ENCODE data around the gene MCC. TPM values are rescaled to one million over a fixed set of nuclear protein-coding genes. Genes with fewer than 3 reads are reported as not detected.

MCC gene
- total RNA-seq, 1 experiment from 2014 or later, result 7.6 TPM

DNA sequence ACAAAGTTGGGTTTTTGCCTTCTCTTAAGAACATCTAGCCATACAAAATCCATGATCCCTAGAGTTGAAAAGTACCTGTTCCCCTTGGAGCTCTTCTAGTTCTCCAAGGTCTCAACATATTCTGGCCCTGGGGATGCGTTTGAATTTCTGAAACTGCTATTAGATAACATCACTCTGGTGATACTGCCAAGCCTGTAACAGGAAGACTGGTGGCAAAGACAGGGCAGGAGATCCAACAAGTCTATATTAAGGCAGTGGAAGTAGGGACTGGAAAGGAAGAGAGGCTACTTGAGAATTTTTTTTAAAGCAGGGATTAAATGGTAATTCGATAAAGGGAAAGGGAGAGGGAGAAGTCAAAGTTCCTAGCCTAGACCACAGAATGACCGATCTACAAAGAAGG, 264.9 kb downstream of the MCC start:
- Histone ChIP-seq H4K20me1 (ENCODE audit: control insufficient read depth, insufficient read depth, insufficient read length) (no peaks in the 10 kb centered on the region), H3K79me1 (ENCODE audit: insufficient read depth, low read depth, low read length, poor library complexity, severe bottlenecking) (no peaks in the 10 kb centered on the region), H2BK15ac (ENCODE audit: low read depth, low read length) (no peak overlapping the region), H3K4me2 (ENCODE audit: insufficient read depth, insufficient read length, low read length) (no peak overlapping the region), H2BK120ac (ENCODE audit: low read depth, low read length, poor library complexity, severe bottlenecking) (no peak overlapping the region), H3K23ac (ENCODE audit: insufficient read length, low read depth, low read length) (no peak overlapping the region), H2BK12ac (ENCODE audit: insufficient read length, low read depth, low read length) (no peak overlapping the region), H3K4me1 (ENCODE audit: insufficient read depth, low read length) (peaks cover 12% of the 10 kb centered on the region; the same call in 1 of the 2 replicates), H2BK5ac (ENCODE audit: insufficient read length, low read length) (no peak overlapping the region), H3K9me3 (ENCODE audit: control insufficient read depth, low read depth, low read length) (no peaks in the 10 kb centered on the region), H2BK20ac (ENCODE audit: low read depth, low read length, poor library complexity, severe bottlenecking) (no peak overlapping the region), H2AFZ (ENCODE audit: low read length) (no peak overlapping the region), H3K9ac (ENCODE audit: extremely low read depth, insufficient read length, low read length) (no peak overlapping the region), H3K27ac (ENCODE audit: insufficient read length, low read depth, low read length) (no peak overlapping the region), H4K5ac (ENCODE audit: insufficient read length, low read depth, low read length) (no peak overlapping the region), H3K4ac (ENCODE audit: low read depth, low read length) (no peak overlapping the region), H3T11ph (ENCODE audit: low read length) (no peak overlapping the region), H3K79me2 (ENCODE audit: insufficient read depth, low read length) (no peaks in the 10 kb centered on the region), H2AK5ac (ENCODE audit: insufficient read length, low read length) (no peak overlapping the region), H4K91ac (ENCODE audit: insufficient read length, low read depth, low read length) (no peak overlapping the region), H3K18ac (ENCODE audit: insufficient read length, low read depth, low read length) (no peak overlapping the region), H3K14ac (ENCODE audit: insufficient read depth, low read length) (no peak overlapping the region), H3K23me2 (ENCODE audit: insufficient read length, low read depth, low read length, poor library complexity, severe bottlenecking) (no peaks in the 10 kb centered on the region), H3K27me3 (ENCODE audit: insufficient read depth, low read length) (no peaks in the 10 kb centered on the region), H4K8ac (replicated peaks; ENCODE audit: insufficient read length, low read depth, low read length) (no peak overlapping the region), H3K56ac (ENCODE audit: insufficient read length, low read depth, low read length) (no peak overlapping the region)
- H3K9me3 Mint-ChIP-seq, result peaks cover 4 to 6% of the 10 kb centered on the region in 2 experiments; a peak in 3 of 5 replicates
- H3K4me1 Mint-ChIP-seq, result peaks cover 39 to 42% of the 10 kb centered on the region in 2 experiments
- peaks cover 2 to 19% (median 7%) of the 10 kb centered on the region in 3 experiments; a peak in 4 of 7 replicates for H3K36me3 Mint-ChIP-seq (ENCODE audit: insufficient read depth in 1 of 3, low read depth in 3 of 3)
- H3K4me3 Mint-ChIP-seq, result no peak overlapping the region
- DNase-seq, result no peak
- H3K27ac Mint-ChIP-seq, result peak overlapping the region in 2 of 3 experiments; percentile 11 to 37; a peak in 1 of 7 replicates
- WGBS (ENCODE audit: extremely low coverage, insufficient read length, low lambda C conversion rate), result no CpG with 5 or more reads among the region's 3 CpGs
- no peaks in the 10 kb centered on the region for H3K27me3 Mint-ChIP-seq (ENCODE audit: low read depth)
- TF ChIP-seq, protein P1, sequence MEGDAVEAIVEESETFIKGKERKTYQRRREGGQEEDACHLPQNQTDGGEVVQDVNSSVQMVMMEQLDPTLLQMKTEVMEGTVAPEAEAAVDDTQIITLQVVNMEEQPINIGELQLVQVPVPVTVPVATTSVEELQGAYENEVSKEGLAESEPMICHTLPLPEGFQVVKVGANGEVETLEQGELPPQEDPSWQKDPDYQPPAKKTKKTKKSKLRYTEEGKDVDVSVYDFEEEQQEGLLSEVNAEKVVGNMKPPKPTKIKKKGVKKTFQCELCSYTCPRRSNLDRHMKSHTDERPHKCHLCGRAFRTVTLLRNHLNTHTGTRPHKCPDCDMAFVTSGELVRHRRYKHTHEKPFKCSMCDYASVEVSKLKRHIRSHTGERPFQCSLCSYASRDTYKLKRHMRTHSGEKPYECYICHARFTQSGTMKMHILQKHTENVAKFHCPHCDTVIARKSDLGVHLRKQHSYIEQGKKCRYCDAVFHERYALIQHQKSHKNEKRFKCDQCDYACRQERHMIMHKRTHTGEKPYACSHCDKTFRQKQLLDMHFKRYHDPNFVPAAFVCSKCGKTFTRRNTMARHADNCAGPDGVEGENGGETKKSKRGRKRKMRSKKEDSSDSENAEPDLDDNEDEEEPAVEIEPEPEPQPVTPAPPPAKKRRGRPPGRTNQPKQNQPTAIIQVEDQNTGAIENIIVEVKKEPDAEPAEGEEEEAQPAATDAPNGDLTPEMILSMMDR (conservative IDR thresholded peaks at IDR 0.05), result no peak

Measured in H9 (cell line).